ENCODE results near the gene FOXP2. TPM values are rescaled to one million over a fixed set of nuclear protein-coding genes. Genes with fewer than 3 reads are reported as not detected.
A peak's percentile ranks its signal among the peaks of the same experiment; 100 is the strongest.
"Not testable (repeated sequence)": the region's sequence is repeated elsewhere in the genome, so short reads cannot be mapped to it uniquely, and the experiment has no call there.

FOXP2 gene
- total and polyA plus RNA-seq, 2 experiments from 2014 or later = 1.3 to 1.5 TPM

DNA sequence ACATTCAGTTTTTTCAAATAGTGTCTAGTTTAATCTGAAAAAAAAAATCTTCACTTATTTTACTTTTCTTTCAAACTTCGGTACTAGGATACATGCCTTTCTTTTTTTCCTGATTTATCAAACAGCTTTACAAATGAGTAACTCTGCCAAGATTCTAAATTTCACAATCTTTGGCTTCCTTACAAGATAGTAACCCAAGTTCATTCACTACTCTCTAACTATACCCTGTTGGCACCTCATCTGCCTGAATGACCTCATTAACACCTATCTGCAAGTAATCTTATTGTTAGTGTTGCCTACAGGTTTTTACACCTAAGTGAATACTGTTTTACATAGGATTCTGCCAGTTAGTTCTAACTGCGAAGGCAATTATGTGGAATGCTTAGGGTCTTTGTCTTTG is 159.8 kb downstream of the FOXP2 start:
- Histone ChIP-seq H3K27me3 (no peaks in the 10 kb centered on the region), H3K27ac (no peak overlapping the region), H3K4me1 (ENCODE audit: low read depth) (no peaks in the 10 kb centered on the region), H3K4me3 (no peak overlapping the region), H3K9me3 (ENCODE audit: low read depth) (no peaks in the 10 kb centered on the region), H3K36me3 (no peaks in the 10 kb centered on the region)
- TF ChIP-seq, protein P1, sequence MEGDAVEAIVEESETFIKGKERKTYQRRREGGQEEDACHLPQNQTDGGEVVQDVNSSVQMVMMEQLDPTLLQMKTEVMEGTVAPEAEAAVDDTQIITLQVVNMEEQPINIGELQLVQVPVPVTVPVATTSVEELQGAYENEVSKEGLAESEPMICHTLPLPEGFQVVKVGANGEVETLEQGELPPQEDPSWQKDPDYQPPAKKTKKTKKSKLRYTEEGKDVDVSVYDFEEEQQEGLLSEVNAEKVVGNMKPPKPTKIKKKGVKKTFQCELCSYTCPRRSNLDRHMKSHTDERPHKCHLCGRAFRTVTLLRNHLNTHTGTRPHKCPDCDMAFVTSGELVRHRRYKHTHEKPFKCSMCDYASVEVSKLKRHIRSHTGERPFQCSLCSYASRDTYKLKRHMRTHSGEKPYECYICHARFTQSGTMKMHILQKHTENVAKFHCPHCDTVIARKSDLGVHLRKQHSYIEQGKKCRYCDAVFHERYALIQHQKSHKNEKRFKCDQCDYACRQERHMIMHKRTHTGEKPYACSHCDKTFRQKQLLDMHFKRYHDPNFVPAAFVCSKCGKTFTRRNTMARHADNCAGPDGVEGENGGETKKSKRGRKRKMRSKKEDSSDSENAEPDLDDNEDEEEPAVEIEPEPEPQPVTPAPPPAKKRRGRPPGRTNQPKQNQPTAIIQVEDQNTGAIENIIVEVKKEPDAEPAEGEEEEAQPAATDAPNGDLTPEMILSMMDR (IDR thresholded peaks at IDR 0.05; ENCODE audit: low read depth, low read length) = no peak
- peak in 1 of 2 donors; percentile 81 for DNase-seq (ENCODE audit: low read depth in 1 of 2, low spot score in 1 of 2)

DNA sequence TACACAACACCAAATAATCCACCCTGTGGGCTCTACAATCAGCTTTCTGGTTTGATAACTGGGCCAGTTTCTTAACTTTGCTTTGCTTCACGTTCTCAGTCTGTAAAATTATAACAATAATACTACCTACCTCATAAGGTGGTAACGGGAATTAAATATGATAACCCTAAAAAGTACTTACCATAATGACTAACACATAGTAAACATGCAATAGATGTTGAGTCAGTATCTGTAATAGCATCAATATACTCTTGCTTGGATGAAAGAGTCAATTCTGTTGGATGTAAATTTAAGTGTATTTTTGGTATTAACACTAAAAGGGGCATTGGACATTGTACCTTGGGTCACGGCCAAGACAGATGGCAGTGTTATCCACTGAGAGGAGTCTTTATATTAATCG is 160.5 kb downstream of the FOXP2 start:
- Histone ChIP-seq H3K9me3 (ENCODE audit: low read depth) (no peaks in the 10 kb centered on the region), H3K4me3 (no peak overlapping the region), H3K36me3 (no peaks in the 10 kb centered on the region), H3K27me3 (no peaks in the 10 kb centered on the region), H3K27ac (no peak overlapping the region), H3K4me1 (ENCODE audit: low read depth) (no peaks in the 10 kb centered on the region)
- no peak for DNase-seq (ENCODE audit: low read depth in 1 of 2, low spot score in 1 of 2)
- TF ChIP-seq, protein P1 (IDR thresholded peaks at IDR 0.05; ENCODE audit: low read depth, low read length) = no peak

DNA sequence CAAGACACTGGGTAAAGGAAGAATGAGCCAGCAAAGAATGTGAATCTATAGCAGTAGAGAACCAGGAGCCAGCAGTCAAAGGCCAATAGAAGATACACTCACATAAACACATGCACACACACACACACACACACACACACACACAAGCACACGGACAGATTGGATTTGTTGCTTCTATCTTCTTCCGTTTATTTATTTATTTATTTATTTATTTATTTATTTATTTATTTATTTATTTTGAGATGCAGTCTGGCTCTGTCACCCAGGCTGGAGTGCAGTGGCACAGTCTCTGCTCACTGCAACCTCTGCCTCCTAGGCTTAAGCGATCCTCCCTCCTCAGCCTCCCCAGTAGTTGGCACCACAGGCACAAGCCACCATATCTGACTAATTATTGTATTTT is 166.3 kb downstream of the FOXP2 start:
- H3K27me3 ChIP-seq; H3K27ac ChIP-seq; H3K9me3 ChIP-seq (ENCODE audit: low read depth); H3K4me3 ChIP-seq; DNase-seq (ENCODE audit: low read depth in 1 of 2, low spot score in 1 of 2); H3K36me3 ChIP-seq; H3K4me1 ChIP-seq (ENCODE audit: low read depth): not testable (repeated sequence)

DNA sequence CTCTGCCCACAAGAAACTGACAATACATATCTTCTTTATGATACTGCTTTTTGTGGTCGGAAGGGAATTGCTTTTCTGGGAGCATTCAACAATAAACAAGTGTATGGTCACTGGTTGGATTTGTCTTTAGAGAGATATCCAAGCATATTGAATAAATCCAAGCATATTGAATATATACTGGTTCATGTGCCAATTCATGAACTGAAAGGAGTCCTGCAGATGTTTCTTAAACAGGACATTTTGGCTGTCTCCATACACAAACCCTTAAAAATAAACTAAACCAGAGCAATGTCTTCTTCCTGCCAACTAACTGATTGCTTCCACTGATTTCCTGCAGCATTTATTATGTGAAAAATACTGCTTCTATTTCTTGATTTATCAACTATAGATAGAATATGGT is 173.9 kb downstream of the FOXP2 start:
- H3K27ac ChIP-seq = no peak overlapping the region
- no peak overlapping the region for H3K4me3 ChIP-seq
- no peaks in the 10 kb centered on the region for H3K27me3 ChIP-seq
- TF ChIP-seq, protein P1 (IDR thresholded peaks at IDR 0.05; ENCODE audit: low read depth, low read length) = no peak
- no peaks in the 10 kb centered on the region for H3K4me1 ChIP-seq (ENCODE audit: low read depth)
- no peaks in the 10 kb centered on the region for H3K9me3 ChIP-seq (ENCODE audit: low read depth)
- DNase-seq (ENCODE audit: low read depth in 1 of 2, low spot score in 1 of 2) = no peak
- H3K36me3 ChIP-seq = no peaks in the 10 kb centered on the region

DNA sequence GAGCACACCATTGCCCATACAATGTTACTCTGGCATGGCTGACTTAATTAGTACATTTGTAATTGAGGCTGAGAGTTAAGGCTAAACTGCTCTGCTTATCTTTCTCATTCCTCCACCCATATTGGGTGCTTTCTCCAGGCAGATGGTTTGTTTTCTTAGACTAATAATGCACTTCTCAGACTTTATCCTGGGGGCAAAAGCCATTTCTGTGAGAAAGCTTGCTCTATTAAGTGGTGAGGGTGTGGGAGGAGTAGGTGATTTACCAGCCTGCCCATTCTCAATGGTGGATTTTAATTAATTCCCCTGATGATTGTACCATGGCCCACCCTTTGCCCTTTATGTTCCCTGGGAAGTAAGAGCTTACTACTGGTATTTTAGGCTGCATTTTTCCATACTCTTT is 174.8 kb downstream of the FOXP2 start:
- Histone ChIP-seq H3K27ac (no peak overlapping the region), H3K27me3 (no peaks in the 10 kb centered on the region), H3K36me3 (no peaks in the 10 kb centered on the region), H3K9me3 (ENCODE audit: low read depth) (no peaks in the 10 kb centered on the region), H3K4me3 (no peak overlapping the region), H3K4me1 (ENCODE audit: low read depth) (no peaks in the 10 kb centered on the region)
- no peak for DNase-seq (ENCODE audit: low read depth in 1 of 2, low spot score in 1 of 2)
- TF ChIP-seq, protein P1 (IDR thresholded peaks at IDR 0.05; ENCODE audit: low read depth, low read length) = no peak

DNA sequence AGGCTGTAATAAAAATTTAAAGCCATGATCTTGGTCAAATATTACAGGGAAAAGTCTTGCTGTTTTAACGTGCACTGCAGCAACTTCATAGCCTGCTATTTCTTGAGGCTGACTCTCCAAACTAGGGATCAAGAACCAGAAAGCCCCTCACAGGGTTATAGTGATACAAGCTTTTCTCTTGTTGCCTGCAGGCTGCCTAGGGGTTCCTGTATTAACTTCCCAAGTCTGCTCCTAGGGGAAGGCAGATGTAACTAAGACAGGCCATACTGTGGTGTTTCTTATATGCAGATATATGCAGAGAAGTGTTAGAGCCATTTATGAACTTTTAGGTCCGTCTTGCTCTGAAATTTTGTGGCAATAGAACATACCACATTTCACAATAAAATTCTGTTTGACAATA is 175.7 kb downstream of the FOXP2 start:
- Histone ChIP-seq H3K4me1 (ENCODE audit: low read depth) (no peaks in the 10 kb centered on the region), H3K27me3 (no peaks in the 10 kb centered on the region), H3K36me3 (no peaks in the 10 kb centered on the region), H3K27ac (no peak overlapping the region), H3K4me3 (no peak overlapping the region), H3K9me3 (ENCODE audit: low read depth) (no peaks in the 10 kb centered on the region)
- TF ChIP-seq, protein P1 (IDR thresholded peaks at IDR 0.05; ENCODE audit: low read depth, low read length) = no peak
- peak in 1 of 2 donors; percentile 3 for DNase-seq (ENCODE audit: low read depth in 1 of 2, low spot score in 1 of 2)

All from cardiac muscle cell (in vitro differentiated cells and primary cell).